Heart left ventricle (tissue), 16 donors: ENCODE results near the gene IER5L. TPM values are rescaled to one million over a fixed set of nuclear protein-coding genes. Genes with fewer than 3 reads are reported as not detected.
"Not testable (repeated sequence)": the region's sequence is repeated elsewhere in the genome, so short reads cannot be mapped to it uniquely, and the experiment has no call there.

Experiments
- ATAC-seq, 4 donors: fragments of 200-7000 bp; cut with Tn5 transposase; one replicate each; pipeline ENCODE4 v1.9.1; 2020 to 2022; ENCODE audit warnings: moderate library complexity in 4 of 4, mild to moderate bottlenecking in 3 of 4, moderate number of reproducible peaks in 1 of 4
- DNase-seq, 5 donors: peaks; one replicate each; pipeline ENCODE4 v3.0.0-alpha.2; 2020
- H3K27ac ChIP-seq, 12 donors: fragments of 200-600 bp; sonication (generic) in 4 of 12; one replicate each; pipeline versions ENCODE4 v1.5.0 to v1.8.0; 2016 to 2022; ENCODE audit warnings: mild to moderate bottlenecking in 2 of 12
- H3K27me3 ChIP-seq, 9 donors: fragments of 200-600 bp; sonication (generic) in 2 of 9; one replicate each; pipeline versions ENCODE4 v1.5.1 to v1.8.0; 2016 to 2022; ENCODE audit warnings: mild to moderate bottlenecking in 3 of 9
- H3K36me3 ChIP-seq, 9 donors: fragments of 200-600 bp; sonication (generic) in 2 of 9; one replicate each; pipeline versions ENCODE4 v1.5.0 to v1.8.0; 2018 to 2022; ENCODE audit warnings: mild to moderate bottlenecking in 2 of 9
- H3K4me1 ChIP-seq, 12 donors: fragments of 200-600 bp; sonication (generic) in 4 of 12; one replicate each; pipeline versions ENCODE4 v1.5.0 to v1.8.0; 2016 to 2022; ENCODE audit warnings: mild to moderate bottlenecking in 3 of 12
- H3K4me3 ChIP-seq, 12 donors: fragments of 200-600 bp; sonication (generic) in 4 of 12; one replicate each; pipeline versions ENCODE4 v1.5.0 to v1.8.0; 2017 to 2022; ENCODE audit warnings: mild to moderate bottlenecking in 9 of 12, moderate library complexity in 4 of 12
- H3K9me3 ChIP-seq, 12 donors: fragments of 200-600 bp; sonication (generic) in 4 of 12; one replicate each; pipeline versions ENCODE4 v1.5.0 to v1.8.0; 2016 to 2022; ENCODE audit warnings: mild to moderate bottlenecking in 1 of 12
- POLR2A ChIP-seq, 2 donors: fragments of 450-650 bp; IDR thresholded peaks; one replicate each; pipeline ENCODE4 v1.6.1; 2017; ENCODE audit warnings: antibody characterized with exemption in 2 of 2, mild to moderate bottlenecking in 2 of 2, moderate library complexity in 2 of 2
- WGBS, 4 donors: extraction: QIAGEN DNeasy Blood & Tissue Kit in 2 of 4; methylation state at CpG; one replicate each; pipeline versions ENCODE4 v1.1.5 to v1.1.7; 2013 to 2018; 5-methylcytosine and 5-hydroxymethylcytosine counted together
- intact Hi-C, 10 donors: fragments of 100-400 bp; cut with DNase I; formaldehyde crosslinking; loops; one replicate each; pipeline versions ENCODE4 v1.11.1 to v1.14.2; 2022
- polyA plus RNA-seq, 2 donors: library from polyadenylated mRNA; stranded (reverse); fragments of 200-250 nt; gene quantifications; one replicate each; pipeline ENCODE4 v1.2.3, GENCODE V29; 2013
- total RNA-seq, 9 donors: library from RNA; depleted of rRNA in 2 of 9; stranded (reverse); fragments of >200 nt in 2 of 9; fragmentation: NEBNext Ultra II Directional in 3 of 9; extraction: Animal tissue kit (Norgen Biotek cat#: 25700) in 3 of 9; gene quantifications; one replicate each; pipeline versions ENCODE4 v1.1.0 to v1.2.4, GENCODE V29; 2016 to 2023
- TF ChIP-seq, protein P1 (sequence below), 12 donors: fragments of 200-600 bp; sonication (generic) in 4 of 12; IDR thresholded peaks; one replicate each; pipeline versions ENCODE4 v1.5.0 to v1.8.0; 2018 to 2022; ENCODE audit warnings: antibody characterized with exemption in 12 of 12, mild to moderate bottlenecking in 5 of 12
- donor health status: ischemic (EF 13 %, LVEDD 7.1; RV severe dilation, severe dysfunction).
- donor health status: healthy with polysubstance abuse.
- donor health status: DM: no; HTN: yes; CAD: no.
- donor health status: DM: no; HTN: no; CAD: no.
- donor health status: ischemic (EF 25% LVEDD 6.9; RV normal size, moderate dysfunction).
- donor health status: ischemic (EF 25% LVEDD 5.7; RV mildly dilated, moderate dysfunction).
- donor health status: healthy.
- donor health status: DM: yes; HTN: yes; CAD: no.
- donor health status: ischemic (EF 35%, LVEDD 5.7; RV mildly dilated, moderate dysfunction).
- donor health status: nonischemic (EF 11% LVEDD 7.7; RV severe dilation, severe dysfunction).
- donor health status: DM: yes; HTN: yes; CAD: no.
- donor health status: PGD.
- donor health status: ischemic (EF 29% LVEDD 5.4; RV normal size, mild dysfunction).
- donor health status: nonischemic (EF 23%, LVEDD 6.1; RV moderate dilation, normal function).

IER5L gene
- total and polyA plus RNA-seq, 11 donors = 2.8 to 18.4 (median 5.5) TPM

DNA sequence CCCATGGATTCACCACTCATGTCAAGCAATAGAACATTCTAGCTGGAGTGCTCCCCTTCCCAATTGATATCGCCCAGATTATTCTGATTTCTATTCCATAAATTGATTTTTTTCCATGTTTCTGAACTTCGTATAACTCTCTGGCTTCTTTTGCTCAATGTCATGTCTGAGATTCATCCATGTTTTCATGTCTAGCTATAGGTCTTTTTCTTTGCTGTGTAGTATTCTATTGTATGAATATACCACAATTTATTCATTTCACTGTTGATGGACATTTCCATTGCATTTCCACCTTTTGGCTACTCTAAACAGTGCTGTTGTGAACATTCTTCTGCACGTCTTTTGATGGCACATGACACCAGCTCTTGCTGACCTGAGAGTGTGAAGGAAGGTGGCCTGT lies 47.3 kb downstream of the IER5L start:
- TF ChIP-seq POLR2A (IDR thresholded peaks at IDR 0.05) = no peak
- TF ChIP-seq, protein P1, sequence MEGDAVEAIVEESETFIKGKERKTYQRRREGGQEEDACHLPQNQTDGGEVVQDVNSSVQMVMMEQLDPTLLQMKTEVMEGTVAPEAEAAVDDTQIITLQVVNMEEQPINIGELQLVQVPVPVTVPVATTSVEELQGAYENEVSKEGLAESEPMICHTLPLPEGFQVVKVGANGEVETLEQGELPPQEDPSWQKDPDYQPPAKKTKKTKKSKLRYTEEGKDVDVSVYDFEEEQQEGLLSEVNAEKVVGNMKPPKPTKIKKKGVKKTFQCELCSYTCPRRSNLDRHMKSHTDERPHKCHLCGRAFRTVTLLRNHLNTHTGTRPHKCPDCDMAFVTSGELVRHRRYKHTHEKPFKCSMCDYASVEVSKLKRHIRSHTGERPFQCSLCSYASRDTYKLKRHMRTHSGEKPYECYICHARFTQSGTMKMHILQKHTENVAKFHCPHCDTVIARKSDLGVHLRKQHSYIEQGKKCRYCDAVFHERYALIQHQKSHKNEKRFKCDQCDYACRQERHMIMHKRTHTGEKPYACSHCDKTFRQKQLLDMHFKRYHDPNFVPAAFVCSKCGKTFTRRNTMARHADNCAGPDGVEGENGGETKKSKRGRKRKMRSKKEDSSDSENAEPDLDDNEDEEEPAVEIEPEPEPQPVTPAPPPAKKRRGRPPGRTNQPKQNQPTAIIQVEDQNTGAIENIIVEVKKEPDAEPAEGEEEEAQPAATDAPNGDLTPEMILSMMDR (IDR thresholded peaks at IDR 0.05) = no peak
- Histone ChIP-seq H3K27ac (no peak overlapping the region), H3K4me3 (no peak overlapping the region), H3K36me3 (peaks cover 0 to 89% (median 61%) of the 10 kb centered on the region in 9 donors), H3K9me3 (no peaks in the 10 kb centered on the region), H3K4me1 (peaks cover 0 to 19% (median 0%) of the 10 kb centered on the region in 12 donors), H3K27me3 (no peaks in the 10 kb centered on the region)
- WGBS, 4 donors = 64 to 86% (median 74%) methylated on average over 3 of the region's 3 CpGs
- no peak for DNase-seq
- intact Hi-C loops = loop anchor here in 9 of 10 donors (1.0 to 10.0 kb wide), 8 partner anchors 480 to 664 kb away; partner anchors contain the start of genes C9orf50 (in 1 of the 9) and NTMT1 (in 1 of the 9)
- ATAC-seq = no peak

DNA sequence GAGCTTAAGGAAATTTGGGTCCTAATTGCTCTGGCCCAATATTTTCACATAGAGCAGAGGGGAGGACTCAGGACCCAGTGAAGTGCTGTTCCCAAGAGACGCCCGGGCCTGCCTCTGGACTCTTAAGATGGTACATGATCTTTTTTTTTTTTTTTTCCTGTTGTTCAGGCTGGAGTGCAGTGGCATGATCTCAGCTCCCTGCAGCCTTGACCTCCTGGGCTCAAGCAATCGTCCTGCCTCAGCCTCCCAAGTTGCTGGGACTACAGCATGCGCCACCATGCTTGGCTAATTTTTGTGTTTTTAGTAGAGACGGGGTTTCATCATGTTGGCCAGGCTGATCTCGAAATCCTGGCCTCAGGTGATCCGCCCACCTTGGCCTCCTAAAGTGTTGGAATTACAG lies 47.8 kb downstream of the IER5L start:
- intact Hi-C loops = loop anchor here in 9 of 10 donors (2.0 to 10.0 kb wide), 7 partner anchors 481 to 665 kb away; partner anchors contain the start of genes C9orf50 (in 1 of the 9) and NTMT1 (in 1 of the 9)
- not testable (repeated sequence) for H3K9me3 ChIP-seq, ATAC-seq, H3K27ac ChIP-seq, H3K4me3 ChIP-seq, DNase-seq, H3K27me3 ChIP-seq
- Histone ChIP-seq H3K36me3 (peaks cover 0 to 89% (median 55%) of the 10 kb centered on the region in 9 donors), H3K4me1 (peaks cover 0 to 19% (median 0%) of the 10 kb centered on the region in 12 donors)
- WGBS, 4 donors = 87 to 92% (median 89%) methylated on average over 7 of the region's 7 CpGs

DNA sequence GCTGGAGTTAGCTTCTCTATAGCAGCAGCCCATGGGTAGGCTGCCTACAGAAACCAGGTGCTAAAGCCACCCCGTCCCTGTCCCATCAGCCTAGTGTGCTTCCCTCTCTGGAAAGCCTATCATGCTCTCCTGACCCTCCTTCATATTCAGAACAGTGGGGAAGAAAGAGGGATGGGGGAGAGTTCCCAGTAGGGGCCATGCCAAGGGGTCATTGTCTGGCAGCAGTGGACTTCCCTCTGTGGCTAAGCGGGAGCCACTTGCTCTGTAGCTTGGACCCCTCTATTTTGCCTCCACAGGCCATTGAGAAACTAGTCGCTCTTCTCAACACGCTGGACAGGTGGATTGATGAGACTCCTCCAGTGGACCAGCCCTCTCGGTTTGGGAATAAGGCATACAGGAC lies 49.4 kb downstream of the IER5L start:
- no peaks in the 10 kb centered on the region for H3K9me3 ChIP-seq
- H3K4me3 ChIP-seq = no peak overlapping the region
- WGBS, 4 donors = 94 to 97% (median 95%) methylated on average over 4 to 5 of the region's 5 CpGs
- no peaks in the 10 kb centered on the region for H3K27me3 ChIP-seq
- intact Hi-C loops = loop anchor here in 1 of 10 donors (5.0 kb wide), 1 partner anchor 669 kb away; no protein-coding TSS in a partner anchor
- peaks cover 0 to 89% (median 56%) of the 10 kb centered on the region in 9 donors for H3K36me3 ChIP-seq
- H3K4me1 ChIP-seq = peaks cover 0 to 19% (median 0%) of the 10 kb centered on the region in 12 donors
- TF ChIP-seq, protein P1 (IDR thresholded peaks at IDR 0.05) = no peak
- no peak for TF ChIP-seq POLR2A (IDR thresholded peaks at IDR 0.05)
- DNase-seq = no peak
- no peak overlapping the region for H3K27ac ChIP-seq
- ATAC-seq = no peak

DNA sequence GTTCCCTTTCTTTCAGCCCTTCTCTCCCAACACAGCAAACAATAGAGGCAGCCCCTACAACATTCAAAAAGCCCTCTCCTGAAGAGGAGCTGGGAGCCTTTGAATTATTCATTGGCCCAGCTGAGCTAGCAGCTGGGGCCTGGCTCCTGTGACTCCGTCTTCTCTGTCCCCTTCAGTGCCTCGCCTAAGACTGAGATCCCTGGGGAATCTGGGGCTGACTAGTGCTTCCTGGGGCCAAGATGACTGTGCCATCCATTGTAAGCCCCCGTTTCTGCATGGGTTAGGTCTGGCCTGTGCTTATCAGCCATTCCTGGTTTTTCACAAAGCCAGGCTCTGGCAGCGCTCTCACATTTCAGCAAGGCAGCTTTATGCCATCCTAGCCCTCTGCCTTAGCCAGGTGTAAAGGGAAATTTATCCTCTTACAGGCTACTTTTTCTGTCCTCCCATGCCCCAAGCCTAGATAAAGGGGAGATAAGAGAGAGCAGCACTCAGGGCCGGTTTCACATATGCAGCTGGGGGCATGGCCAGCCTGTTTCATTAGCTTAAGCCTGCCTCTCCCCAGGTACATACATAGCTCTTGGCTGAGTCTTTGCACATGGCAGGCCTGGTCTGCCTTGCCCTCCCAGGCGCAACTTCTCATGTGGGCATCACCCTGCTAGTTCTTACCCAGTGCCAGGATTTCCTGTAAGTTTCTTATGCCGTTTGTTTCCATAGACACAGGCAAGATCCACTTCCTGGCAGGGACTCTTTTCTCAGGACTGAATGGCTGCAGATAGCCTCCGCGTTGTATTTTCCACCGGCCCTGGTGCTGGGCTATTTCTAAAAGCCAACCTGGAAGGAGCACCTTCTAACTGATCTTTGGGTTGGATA lies 51.1 kb downstream of the IER5L start:
- TF ChIP-seq, protein P1 (IDR thresholded peaks at IDR 0.05) = no peak
- TF ChIP-seq POLR2A (IDR thresholded peaks at IDR 0.05) = no peak
- DNase-seq = no peak
- peaks cover 0 to 91% (median 58%) of the 10 kb centered on the region in 9 donors for H3K36me3 ChIP-seq
- intact Hi-C loops = loop anchor here in 1 of 10 donors (5.0 kb wide), 1 partner anchor 670 kb away; no protein-coding TSS in a partner anchor
- 50 to 57% (median 53%) methylated on average over 10 of the region's 10 CpGs for WGBS, 4 donors
- no peak for ATAC-seq
- H3K27me3 ChIP-seq = no peaks in the 10 kb centered on the region
- no peak overlapping the region for H3K4me3 ChIP-seq
- no peak overlapping the region for H3K27ac ChIP-seq
- peaks cover 0 to 18% (median 0%) of the 10 kb centered on the region in 12 donors for H3K4me1 ChIP-seq
- H3K9me3 ChIP-seq = no peaks in the 10 kb centered on the region

Other genes starting within 250 kb of the IER5L start
- gene DOLK, start 230.7 kb downstream of the IER5L start, total RNA-seq = 10 to 100 TPM in 6 of 9 donors, 1 to 10 TPM in 3; 8.2 to 14.8 (median 10.6) TPM
- gene DOLK, start 230.7 kb downstream of the IER5L start, polyA plus RNA-seq = 10 to 100 TPM in 1 of 2 donors, 1 to 10 TPM in 1; 7.8 to 15.6 TPM
- gene NUP188, start 230.6 kb downstream of the IER5L start, total RNA-seq = 10 to 100 TPM; 15.1 to 30.4 (median 22.6) TPM
- 10 to 100 TPM; 10.6 to 35.1 TPM for gene NUP188, start 230.6 kb downstream of the IER5L start, polyA plus RNA-seq
- gene SH3GLB2, start 149.9 kb downstream of the IER5L start, total RNA-seq = 10 to 100 TPM; 27.3 to 42.7 (median 36.5) TPM
- gene SH3GLB2, start 149.9 kb downstream of the IER5L start, polyA plus RNA-seq = 10 to 100 TPM; 29.5 to 33.6 TPM
- gene MIGA2, start 141.6 kb downstream of the IER5L start, total RNA-seq = 10 to 100 TPM; 29.2 to 49.5 (median 31.6) TPM
- 10 to 100 TPM; 27.7 to 61.3 TPM for gene MIGA2, start 141.6 kb downstream of the IER5L start, polyA plus RNA-seq
- gene DOLPP1, start 97.2 kb downstream of the IER5L start, total RNA-seq = 10 to 100 TPM in 1 of 9 donors, 1 to 10 TPM in 8; 3.2 to 10.3 (median 5.8) TPM
- 10 to 100 TPM in 1 of 2 donors, 1 to 10 TPM in 1; 3.0 to 11.5 TPM for gene DOLPP1, start 97.2 kb downstream of the IER5L start, polyA plus RNA-seq
- 100 to 1,000 TPM in 2 of 9 donors, 10 to 100 TPM in 7; 50.8 to 126 (median 68.2) TPM for gene CRAT, start 67.5 kb downstream of the IER5L start, total RNA-seq
- gene CRAT, start 67.5 kb downstream of the IER5L start, polyA plus RNA-seq = 10 to 100 TPM; 37.0 to 64.7 TPM
- gene PTPA, start 66.8 kb downstream of the IER5L start, total RNA-seq = 100 to 1,000 TPM in 8 of 9 donors, 10 to 100 TPM in 1; 96.0 to 212 (median 172) TPM
- gene PTPA, start 66.8 kb downstream of the IER5L start, polyA plus RNA-seq = 100 to 1,000 TPM; 129 to 211 TPM